ENCODE measurements around the gene MYL4. TPM values are rescaled to one million over a fixed set of nuclear protein-coding genes. Genes with fewer than 3 reads are reported as not detected.
A peak's percentile ranks its signal among the peaks of the same experiment; 100 is the strongest.

Gene MYL4
- total and polyA plus RNA-seq, 4 donors: 0.49 to 9.0 (median 0.56) TPM

DNA sequence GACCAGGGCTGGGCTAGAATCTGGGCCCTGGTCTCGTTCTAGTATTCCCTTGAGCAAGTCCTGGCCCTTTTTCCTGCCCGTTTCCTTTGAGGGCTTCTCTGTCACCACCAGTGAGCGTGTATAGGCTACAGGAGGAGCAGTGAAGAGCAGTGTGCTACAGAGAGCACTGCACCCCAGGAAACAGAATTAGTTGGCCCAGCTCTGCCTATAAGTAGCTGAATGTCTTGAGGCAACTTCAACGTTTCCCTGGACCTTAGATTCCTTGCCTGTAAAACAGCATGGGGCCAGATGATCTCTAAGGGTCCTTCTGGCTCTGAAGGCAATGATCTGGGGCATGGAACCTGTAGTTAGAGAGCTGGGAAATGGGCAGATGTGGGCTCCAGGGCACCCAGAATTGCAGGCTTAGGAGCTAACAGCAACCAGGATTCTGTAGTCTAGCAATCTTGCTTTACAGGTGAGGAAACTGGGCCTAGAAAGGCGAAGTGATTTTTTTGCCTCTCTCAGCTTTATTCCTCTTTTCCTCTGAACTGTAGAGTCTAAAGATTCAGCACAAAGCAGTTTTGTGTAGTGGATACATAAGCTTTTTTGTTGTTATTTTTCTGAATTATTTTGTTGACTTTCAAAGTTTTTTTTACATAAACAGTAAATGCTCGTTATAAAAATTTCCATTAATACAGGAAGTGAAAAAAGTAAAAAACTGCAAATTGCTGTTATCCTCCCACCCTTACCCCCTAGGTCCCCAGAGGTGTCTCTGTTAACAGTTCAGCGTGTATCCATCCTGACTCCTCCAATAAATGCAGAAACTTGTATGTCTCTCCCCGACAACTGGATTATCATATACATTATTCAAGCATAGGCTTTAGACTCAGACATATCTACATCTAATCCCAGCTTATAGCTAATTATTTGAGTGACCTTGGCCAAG is 1.7 kb upstream of the MYL4 start:
- 86 to 89% methylated on average over 8 of the region's 8 CpGs for WGBS, 2 donors
- Histone ChIP-seq H3K4me1 (ENCODE audit: control insufficient read depth in 5 of 5, insufficient read depth in 5 of 5, low read length in 5 of 5) (peaks cover 4 to 17% (median 9%) of the 10 kb centered on the region in 5 donors), H3K9me3 (ENCODE audit: control insufficient read depth in 4 of 4, insufficient read depth in 3 of 4, low read length in 3 of 4) (no peaks in the 10 kb centered on the region), H3K9ac (ENCODE audit: insufficient read depth in 1 of 2, low read length in 2 of 2) (no peak overlapping the region), H3K36me3 (ENCODE audit: control insufficient read depth in 4 of 4, insufficient read depth in 4 of 4, low read length in 4 of 4) (no peaks in the 10 kb centered on the region), H3K27me3 (ENCODE audit: control insufficient read depth in 3 of 3, insufficient read depth in 3 of 3, low read length in 2 of 3) (no peaks in the 10 kb centered on the region), H3K4me3 (no peak overlapping the region), H3K27ac (ENCODE audit: low read depth in 1 of 2, low read length in 1 of 2) (no peak overlapping the region)
- TF ChIP-seq, protein P1, sequence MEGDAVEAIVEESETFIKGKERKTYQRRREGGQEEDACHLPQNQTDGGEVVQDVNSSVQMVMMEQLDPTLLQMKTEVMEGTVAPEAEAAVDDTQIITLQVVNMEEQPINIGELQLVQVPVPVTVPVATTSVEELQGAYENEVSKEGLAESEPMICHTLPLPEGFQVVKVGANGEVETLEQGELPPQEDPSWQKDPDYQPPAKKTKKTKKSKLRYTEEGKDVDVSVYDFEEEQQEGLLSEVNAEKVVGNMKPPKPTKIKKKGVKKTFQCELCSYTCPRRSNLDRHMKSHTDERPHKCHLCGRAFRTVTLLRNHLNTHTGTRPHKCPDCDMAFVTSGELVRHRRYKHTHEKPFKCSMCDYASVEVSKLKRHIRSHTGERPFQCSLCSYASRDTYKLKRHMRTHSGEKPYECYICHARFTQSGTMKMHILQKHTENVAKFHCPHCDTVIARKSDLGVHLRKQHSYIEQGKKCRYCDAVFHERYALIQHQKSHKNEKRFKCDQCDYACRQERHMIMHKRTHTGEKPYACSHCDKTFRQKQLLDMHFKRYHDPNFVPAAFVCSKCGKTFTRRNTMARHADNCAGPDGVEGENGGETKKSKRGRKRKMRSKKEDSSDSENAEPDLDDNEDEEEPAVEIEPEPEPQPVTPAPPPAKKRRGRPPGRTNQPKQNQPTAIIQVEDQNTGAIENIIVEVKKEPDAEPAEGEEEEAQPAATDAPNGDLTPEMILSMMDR (IDR thresholded peaks at IDR 0.05; ENCODE audit: control extremely low read depth, extremely low read depth): no peak
- DNase-seq: no peak
- no peak for ATAC-seq (ENCODE audit: insufficient read depth, low FRiP score)

DNA sequence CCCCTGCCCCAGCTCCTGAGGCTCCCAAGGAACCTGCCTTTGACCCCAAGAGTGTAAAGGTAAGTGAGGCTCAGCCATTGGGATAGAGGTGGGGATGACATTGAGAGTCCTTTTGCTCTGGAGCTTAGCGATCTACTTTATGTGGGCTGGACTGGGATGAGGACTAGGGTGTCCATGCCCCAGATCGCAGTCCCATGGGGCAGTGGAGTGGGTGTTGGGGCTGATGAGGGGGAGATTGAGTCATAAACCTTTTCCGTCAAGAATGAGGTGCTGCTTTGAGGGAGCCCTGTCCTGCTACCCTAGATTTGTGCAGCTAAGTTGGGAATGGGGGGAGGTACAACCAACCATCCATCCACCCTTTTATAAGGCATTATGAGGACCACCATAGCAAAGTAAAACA is 351 bp downstream of the MYL4 start:
- ATAC-seq (ENCODE audit: insufficient read depth, low FRiP score): no peak
- no peaks in the 10 kb centered on the region for H3K27me3 ChIP-seq (ENCODE audit: control insufficient read depth in 3 of 3, insufficient read depth in 3 of 3, low read length in 2 of 3)
- peaks cover 4 to 15% (median 9%) of the 10 kb centered on the region in 5 donors for H3K4me1 ChIP-seq (ENCODE audit: control insufficient read depth in 5 of 5, insufficient read depth in 5 of 5, low read length in 5 of 5)
- H3K36me3 ChIP-seq (ENCODE audit: control insufficient read depth in 4 of 4, insufficient read depth in 4 of 4, low read length in 4 of 4): no peaks in the 10 kb centered on the region
- no peak overlapping the region for H3K27ac ChIP-seq (ENCODE audit: low read depth in 1 of 2, low read length in 1 of 2)
- DNase-seq: no peak
- no peak overlapping the region for H3K9ac ChIP-seq (ENCODE audit: insufficient read depth in 1 of 2, low read length in 2 of 2)
- WGBS, 2 donors: 93 to 97% methylated on average over 3 of the region's 3 CpGs
- no peak overlapping the region for H3K4me3 ChIP-seq
- H3K9me3 ChIP-seq (ENCODE audit: control insufficient read depth in 4 of 4, insufficient read depth in 3 of 4, low read length in 3 of 4): no peaks in the 10 kb centered on the region
- TF ChIP-seq, protein P1 (IDR thresholded peaks at IDR 0.05; ENCODE audit: control extremely low read depth, extremely low read depth): no peak

DNA sequence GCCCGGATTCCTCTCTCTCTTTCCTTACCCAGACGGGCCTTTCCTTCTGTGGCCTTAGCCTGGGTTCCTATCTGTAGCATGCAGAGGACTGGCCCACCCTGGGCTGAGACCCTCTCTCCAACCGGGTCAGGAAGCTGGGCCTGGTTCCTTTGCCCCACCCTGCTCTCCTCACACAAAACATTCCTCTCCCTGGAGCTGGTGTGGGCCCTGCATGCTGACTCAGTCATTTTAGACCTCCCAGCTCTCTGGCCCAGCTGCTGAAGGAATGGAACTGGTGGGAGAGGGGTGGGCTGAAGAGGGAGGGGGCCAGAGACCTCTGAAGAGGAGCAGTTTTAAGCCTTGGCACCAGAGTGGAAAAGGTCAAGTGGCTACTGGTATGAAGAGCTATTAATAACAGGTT is 957 bp downstream of the MYL4 start:
- no peak overlapping the region for H3K27ac ChIP-seq (ENCODE audit: low read depth in 1 of 2, low read length in 1 of 2)
- TF ChIP-seq, protein P1 (IDR thresholded peaks at IDR 0.05; ENCODE audit: control extremely low read depth, extremely low read depth): no peak
- no peaks in the 10 kb centered on the region for H3K36me3 ChIP-seq (ENCODE audit: control insufficient read depth in 4 of 4, insufficient read depth in 4 of 4, low read length in 4 of 4)
- DNase-seq (peak in 2 of 3 donors; percentile 22 to 40), ATAC-seq (ENCODE audit: insufficient read depth, low FRiP score) (no peak)
- H3K9me3 ChIP-seq (ENCODE audit: control insufficient read depth in 4 of 4, insufficient read depth in 3 of 4, low read length in 3 of 4): no peaks in the 10 kb centered on the region
- H3K4me3 ChIP-seq: no peak overlapping the region
- H3K27me3 ChIP-seq (ENCODE audit: control insufficient read depth in 3 of 3, insufficient read depth in 3 of 3, low read length in 2 of 3): no peaks in the 10 kb centered on the region
- WGBS, 2 donors: 40 to 72% methylated on average over 3 of the region's 3 CpGs
- no peak overlapping the region for H3K9ac ChIP-seq (ENCODE audit: insufficient read depth in 1 of 2, low read length in 2 of 2)
- H3K4me1 ChIP-seq (ENCODE audit: control insufficient read depth in 5 of 5, insufficient read depth in 5 of 5, low read length in 5 of 5): peaks cover 4 to 15% (median 8%) of the 10 kb centered on the region in 5 donors

All from lung (tissue), 12 donors.